ENCODE measurements around the gene C1RL.

DNA sequence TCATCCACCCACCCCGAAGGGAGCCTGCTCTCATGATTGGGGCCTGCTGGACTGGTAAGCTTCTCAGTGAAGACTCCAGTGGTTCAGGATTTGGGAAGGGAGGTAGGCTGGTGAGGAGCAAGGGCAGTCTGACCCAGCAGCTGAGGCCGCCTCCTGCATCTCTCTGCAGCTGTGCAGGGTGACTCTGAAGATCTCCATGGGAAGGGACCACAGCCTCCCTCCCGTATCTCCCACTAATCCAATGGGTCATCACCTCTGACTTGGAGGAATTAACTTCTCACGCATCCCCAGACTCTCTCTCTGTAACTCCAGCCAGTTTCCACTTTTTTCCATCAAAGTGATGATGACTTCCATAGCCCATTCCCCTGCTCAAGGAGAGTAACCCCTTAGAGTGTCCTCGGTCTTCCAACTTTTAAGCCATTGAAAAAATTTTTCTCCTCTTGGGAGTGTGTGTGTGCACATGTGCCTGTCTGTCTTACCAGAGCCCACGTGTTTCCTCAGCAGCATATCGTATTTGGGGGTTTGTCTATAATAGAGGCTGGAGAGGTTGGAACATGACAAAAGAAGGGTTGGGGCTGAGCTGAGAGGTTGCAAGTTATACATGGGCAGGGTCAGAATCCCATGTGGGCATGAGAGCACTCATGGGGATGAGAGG, 32.5 kb upstream of the C1RL start:
- no peak for TF ChIP-seq CTCF (IDR thresholded peaks at IDR 0.05)
- TF ChIP-seq POLR2AphosphoS5 (IDR thresholded peaks at IDR 0.05; ENCODE audit: insufficient read depth in 1 of 2, low read depth in 1 of 2) = no peak

Data from vagina (tissue), 2 donors.